A549 (cell line): ENCODE measurements around the gene TAF5.

Source experiments
- JUNB ChIP-seq: fragments of >200 bp; sonication (Bioruptor Twin); formaldehyde crosslinking; IDR thresholded peaks from 2 replicates; pipeline ENCODE4 v1.6.1; 2016
- POLR2A ChIP-seq: IDR thresholded peaks from 2 replicates; pipeline ENCODE4 v1.6.1; 2012; ENCODE audit warnings: mild to moderate bottlenecking, low read length
- SREBF2 ChIP-seq: fragments of 450-650 bp; IDR thresholded peaks from 2 replicates; pipeline ENCODE4 v1.6.1; 2014; ENCODE audit warnings: mild to moderate bottlenecking, moderate library complexity
- TF ChIP-seq, protein P1 (sequence below): fragments of >200 bp; sonication (Bioruptor Twin); formaldehyde crosslinking; IDR thresholded peaks from 3 replicates; pipeline ENCODE4 v1.5.1; 2016

DNA sequence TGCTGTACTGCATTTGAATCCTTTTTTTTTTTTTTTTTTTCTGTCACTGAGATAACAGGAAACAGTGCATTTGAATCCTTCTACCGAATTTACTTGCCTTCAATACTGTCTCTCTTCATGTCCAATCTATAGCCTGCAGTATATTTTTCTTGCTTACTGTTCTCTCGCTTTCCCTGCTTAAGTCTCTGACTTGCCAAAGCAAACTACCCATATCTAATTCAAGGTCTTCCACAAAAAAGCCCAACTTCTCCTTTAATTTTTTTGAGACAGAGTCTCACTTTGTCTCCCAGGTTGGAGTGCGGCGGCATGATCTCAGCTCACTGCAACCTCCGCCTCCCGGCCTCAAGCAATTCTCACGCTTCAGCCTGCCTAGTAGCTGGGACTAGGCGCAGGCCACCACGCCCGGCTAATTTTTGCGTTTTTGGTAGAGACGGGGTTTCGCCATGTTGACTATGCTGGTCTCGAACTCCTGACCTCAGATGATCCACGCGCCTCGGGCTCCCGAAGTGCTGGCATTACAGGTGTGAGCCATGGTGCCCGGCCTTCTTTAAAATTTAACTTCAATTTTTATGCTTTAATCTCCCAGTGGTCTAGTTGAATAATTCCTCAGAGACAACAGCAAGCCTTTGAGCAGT, 29.5 kb downstream of the TAF5 start:
- TF ChIP-seq SREBF2 (no peak), POLR2A (no peak), JUNB (no peak)
- TF ChIP-seq, protein P1, sequence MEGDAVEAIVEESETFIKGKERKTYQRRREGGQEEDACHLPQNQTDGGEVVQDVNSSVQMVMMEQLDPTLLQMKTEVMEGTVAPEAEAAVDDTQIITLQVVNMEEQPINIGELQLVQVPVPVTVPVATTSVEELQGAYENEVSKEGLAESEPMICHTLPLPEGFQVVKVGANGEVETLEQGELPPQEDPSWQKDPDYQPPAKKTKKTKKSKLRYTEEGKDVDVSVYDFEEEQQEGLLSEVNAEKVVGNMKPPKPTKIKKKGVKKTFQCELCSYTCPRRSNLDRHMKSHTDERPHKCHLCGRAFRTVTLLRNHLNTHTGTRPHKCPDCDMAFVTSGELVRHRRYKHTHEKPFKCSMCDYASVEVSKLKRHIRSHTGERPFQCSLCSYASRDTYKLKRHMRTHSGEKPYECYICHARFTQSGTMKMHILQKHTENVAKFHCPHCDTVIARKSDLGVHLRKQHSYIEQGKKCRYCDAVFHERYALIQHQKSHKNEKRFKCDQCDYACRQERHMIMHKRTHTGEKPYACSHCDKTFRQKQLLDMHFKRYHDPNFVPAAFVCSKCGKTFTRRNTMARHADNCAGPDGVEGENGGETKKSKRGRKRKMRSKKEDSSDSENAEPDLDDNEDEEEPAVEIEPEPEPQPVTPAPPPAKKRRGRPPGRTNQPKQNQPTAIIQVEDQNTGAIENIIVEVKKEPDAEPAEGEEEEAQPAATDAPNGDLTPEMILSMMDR: no peak
